Testis (tissue), 3 donors: ENCODE results near the gene MMP20. TPM values are rescaled to one million over a fixed set of nuclear protein-coding genes. Genes with fewer than 3 reads are reported as not detected.

ENCODE experiments used
- DNase-seq: peaks from one replicate; pipeline ENCODE4 v3.0.0-alpha.2; 2019
- H3K27ac ChIP-seq, 2 donors: fragments of 200-600 bp; sonication (generic); one replicate each; pipeline ENCODE4 v1.5.1; 2019
- H3K27me3 ChIP-seq: fragments of 200-600 bp; sonication (generic); one replicate; pipeline ENCODE4 v1.5.1; 2019
- H3K36me3 ChIP-seq: fragments of 200-600 bp; sonication (generic); one replicate; pipeline ENCODE4 v1.5.1; 2017; ENCODE audit warnings: low read depth; ENCODE audit errors: missing control alignments
- H3K4me1 ChIP-seq: fragments of 200-600 bp; sonication (generic); one replicate; pipeline ENCODE4 v1.5.1; 2019
- H3K4me3 ChIP-seq, 2 donors: fragments of 200-600 bp; sonication (generic); one replicate each; pipeline ENCODE4 v1.5.1; 2017 to 2019
- H3K9me3 ChIP-seq: fragments of 200-600 bp; sonication (generic); one replicate; pipeline ENCODE4 v1.5.1; 2017
- CTCF ChIP-seq, 3 experiments: fragments of 450-650 bp in 2 of 3; fragments of 200-600 bp in 1 of 3; sonication (generic) in 1 of 3; IDR thresholded peaks; one replicate each; pipeline ENCODE4 v1.5.1; 2016 to 2019; ENCODE audit warnings: antibody characterized with exemption in 3 of 3, mild to moderate bottlenecking in 2 of 3, moderate library complexity in 1 of 3
- POLR2A ChIP-seq: fragments of 450-650 bp; IDR thresholded peaks from one replicate; pipeline ENCODE4 v1.6.1; 2017; ENCODE audit warnings: antibody characterized with exemption, mild to moderate bottlenecking, moderate library complexity
- WGBS, 2 donors: methylation state at CpG; one replicate each; pipeline ENCODE4 v1.1.5; 2018; 5-methylcytosine and 5-hydroxymethylcytosine counted together
- intact Hi-C: fragments of 100-400 bp; cut with DNase I; formaldehyde crosslinking; loops from one replicate; pipeline ENCODE4 v1.15.1; 2023; ENCODE audit warnings: low total_unique reads
- polyA plus RNA-seq: library from polyadenylated mRNA; stranded (reverse); fragments of 350-450 nt; fragmentation: Illumina TruSeq; extraction: RNeasy Lipid Tissue Mini Kit (QIAGEN cat#74804); gene quantifications from one replicate; pipeline ENCODE4 v1.2.3, GENCODE V29; 2014; ENCODE audit warnings: low read depth, low replicate concordance; ENCODE audit not compliant: insufficient read depth
- total RNA-seq, 2 donors: library from RNA; depleted of rRNA; stranded (reverse); fragments of >200 nt; gene quantifications; one replicate each; pipeline ENCODE4 v1.2.3, GENCODE V29; 2016

Gene MMP20
- total and polyA plus RNA-seq, 3 donors from 2014 or later: 3.1 to 15.5 TPM; not detected in 1

GRCh38 chr11:102589047-102589459, 36.1 kb downstream of the MMP20 start:
- intact Hi-C loops: no loop called here
- 52 to 68% methylated on average over 2 of the region's 2 CpGs for WGBS, 2 donors
- DNase-seq: no peak
- Histone ChIP-seq H3K4me3 (no peak overlapping the region), H3K27ac (no peak overlapping the region), H3K27me3 (no peaks in the 10 kb centered on the region), H3K4me1 (no peaks in the 10 kb centered on the region), H3K9me3 (no peaks in the 10 kb centered on the region), H3K36me3 (no peaks in the 10 kb centered on the region)
- TF ChIP-seq POLR2A (no peak), CTCF (IDR thresholded peaks at IDR 0.05) (no peak)

DNA sequence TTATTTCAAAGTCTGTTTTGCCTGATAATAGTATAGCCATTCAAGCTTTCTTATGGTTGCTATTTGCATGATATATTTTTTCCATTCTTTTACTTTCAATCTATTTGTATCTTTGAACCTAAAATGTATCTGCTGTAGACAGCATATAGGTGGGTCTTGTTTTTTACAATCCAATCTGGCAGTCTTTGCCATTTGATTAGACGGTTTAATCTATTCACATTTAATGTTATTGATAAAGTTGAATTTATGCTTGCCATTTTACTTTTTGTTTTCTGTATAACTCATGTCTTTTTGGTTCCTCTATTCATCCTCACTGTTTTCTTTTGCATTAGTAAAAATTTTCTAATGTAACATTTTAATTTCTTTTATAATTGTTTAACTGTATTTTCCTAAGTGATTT, 37.4 kb downstream of the MMP20 start:
- Histone ChIP-seq H3K4me3 (no peak overlapping the region), H3K4me1 (no peaks in the 10 kb centered on the region), H3K36me3 (no peaks in the 10 kb centered on the region), H3K9me3 (no peaks in the 10 kb centered on the region), H3K27ac (no peak overlapping the region), H3K27me3 (no peaks in the 10 kb centered on the region)
- TF ChIP-seq CTCF (IDR thresholded peaks at IDR 0.05) (no peak), POLR2A (no peak)
- no peak for DNase-seq
- intact Hi-C loops: no loop called here
- 83 to 95% methylated on average over 1 of the region's 1 CpG for WGBS, 2 donors

- TF ChIP-seq POLR2A: no peak
- TF ChIP-seq CTCF (IDR thresholded peaks at IDR 0.05): no peak
- no peaks in the 10 kb centered on the region for H3K9me3 ChIP-seq
- 93 to 96% methylated on average over 2 of the region's 2 CpGs for WGBS, 2 donors
These were observed 41.8 kb downstream of the MMP20 start for GRCh38 chr11:102583141-102583873.

GRCh38 chr11:102582140-102582539, 43.0 kb downstream of the MMP20 start:
- DNase-seq: no peak
- no peak for TF ChIP-seq POLR2A
- TF ChIP-seq CTCF (IDR thresholded peaks at IDR 0.05): no peak
- Histone ChIP-seq H3K27me3 (no peaks in the 10 kb centered on the region), H3K27ac (no peak overlapping the region), H3K9me3 (no peaks in the 10 kb centered on the region), H3K4me1 (no peaks in the 10 kb centered on the region), H3K36me3 (no peaks in the 10 kb centered on the region), H3K4me3 (no peak overlapping the region)
- intact Hi-C loops: no loop called here
- WGBS, 2 donors: 71 to 74% methylated on average over 1 of the region's 1 CpG

More at GRCh38 chr11:102583141-102583873, 41.8 kb downstream of the MMP20 start:
- no peaks in the 10 kb centered on the region for H3K4me1 ChIP-seq
- H3K27me3 ChIP-seq: no peaks in the 10 kb centered on the region
- H3K4me3 ChIP-seq: no peak overlapping the region
- no peaks in the 10 kb centered on the region for H3K36me3 ChIP-seq
- DNase-seq: no peak
- intact Hi-C loops: no loop called here
- no peak overlapping the region for H3K27ac ChIP-seq

DNA sequence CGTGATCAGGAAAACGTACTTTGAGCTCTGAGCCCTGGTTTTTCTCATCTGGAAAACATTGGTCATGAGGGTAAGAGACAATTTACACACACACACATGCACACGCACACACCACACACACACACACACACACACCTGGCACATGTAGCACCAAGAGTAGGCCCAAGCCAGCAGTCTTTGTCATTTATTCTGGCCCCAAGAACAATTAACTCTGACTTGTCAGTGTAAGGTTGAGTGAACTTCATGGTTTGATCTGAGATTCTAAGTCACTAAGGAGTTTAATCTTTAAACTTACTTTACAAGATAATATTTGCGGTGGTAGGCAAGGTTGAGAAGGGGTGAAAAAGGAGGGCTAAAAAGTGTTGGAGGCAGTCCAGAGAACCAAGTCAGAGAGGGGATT, 44.1 kb downstream of the MMP20 start:
- intact Hi-C loops: no loop called here
- no peak overlapping the region for H3K27ac ChIP-seq
- WGBS, 2 donors: 86 to 88% methylated on average over 4 of the region's 4 CpGs

More for the DNA sequence above, 44.1 kb downstream of the MMP20 start:
- no peak for DNase-seq
- Histone ChIP-seq H3K27me3 (no peaks in the 10 kb centered on the region), H3K36me3 (no peaks in the 10 kb centered on the region), H3K9me3 (no peaks in the 10 kb centered on the region), H3K4me3 (no peak overlapping the region), H3K4me1 (no peaks in the 10 kb centered on the region)
- no peak for TF ChIP-seq CTCF (IDR thresholded peaks at IDR 0.05)
- TF ChIP-seq POLR2A: no peak
